Activated T-helper 1 cell treated with Interleukin-2 at 50 U/mL for 16 hours (primary cell): ENCODE measurements around the gene DAB2.

Source experiments
- DNase-seq: peaks from one replicate; pipeline ENCODE4 v3.0.0-alpha.2; 2020; ENCODE audit warnings: low read depth

The DAB2 gene

DNA sequence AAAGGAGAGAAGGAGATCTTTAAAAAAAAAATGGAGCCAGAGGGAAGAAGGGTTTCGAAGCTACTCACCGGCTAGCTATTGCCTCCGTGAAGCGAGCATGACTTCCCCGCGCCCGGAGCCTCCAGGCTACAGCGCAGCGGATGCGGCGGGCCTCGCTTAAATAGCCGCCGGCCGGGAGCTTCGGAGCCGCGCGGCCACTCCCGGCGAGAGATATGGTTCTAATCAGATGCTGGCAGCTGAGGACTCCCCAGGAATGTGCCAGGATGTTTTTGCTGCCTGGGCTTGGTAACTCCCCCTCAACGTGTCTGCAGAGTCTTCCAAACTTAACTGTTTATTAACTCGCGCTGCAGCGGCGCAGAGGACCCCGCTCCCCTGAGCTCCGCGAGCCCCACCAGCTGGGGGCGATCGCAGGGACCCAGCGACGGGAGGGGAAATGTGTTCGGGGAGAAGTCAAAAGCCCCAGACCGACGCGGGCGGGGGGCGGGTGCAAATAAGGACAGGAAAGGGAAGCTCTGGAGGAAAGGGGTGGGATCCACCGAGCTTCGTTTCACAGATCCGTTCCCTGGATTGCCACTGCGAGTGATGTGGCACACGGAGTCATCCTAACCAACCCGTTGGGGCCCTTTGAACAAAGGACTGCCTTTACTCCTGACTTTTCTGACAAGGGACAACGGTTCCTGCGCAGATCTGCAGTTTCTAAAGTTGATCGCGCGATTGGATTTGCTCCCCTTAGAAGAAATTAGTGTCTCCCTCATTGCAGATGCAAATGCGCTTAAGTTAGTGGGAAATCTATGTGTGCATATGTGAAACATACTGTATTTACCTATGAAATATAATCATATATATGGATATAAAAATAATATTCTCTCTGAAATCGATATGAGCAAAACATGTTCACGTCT is at the start of gene DAB2:
Gene DAB2, minus strand, starts transcription at position 245 of the 902 bp plus-strand sequence. CDS start 30,660 bp downstream, outside the sequence.
- peak; percentile 2 for DNase-seq

GRCh38 chr5:39473156-39473775 is 48.5 kb upstream of the DAB2 start:
- no peak for DNase-seq

DNA sequence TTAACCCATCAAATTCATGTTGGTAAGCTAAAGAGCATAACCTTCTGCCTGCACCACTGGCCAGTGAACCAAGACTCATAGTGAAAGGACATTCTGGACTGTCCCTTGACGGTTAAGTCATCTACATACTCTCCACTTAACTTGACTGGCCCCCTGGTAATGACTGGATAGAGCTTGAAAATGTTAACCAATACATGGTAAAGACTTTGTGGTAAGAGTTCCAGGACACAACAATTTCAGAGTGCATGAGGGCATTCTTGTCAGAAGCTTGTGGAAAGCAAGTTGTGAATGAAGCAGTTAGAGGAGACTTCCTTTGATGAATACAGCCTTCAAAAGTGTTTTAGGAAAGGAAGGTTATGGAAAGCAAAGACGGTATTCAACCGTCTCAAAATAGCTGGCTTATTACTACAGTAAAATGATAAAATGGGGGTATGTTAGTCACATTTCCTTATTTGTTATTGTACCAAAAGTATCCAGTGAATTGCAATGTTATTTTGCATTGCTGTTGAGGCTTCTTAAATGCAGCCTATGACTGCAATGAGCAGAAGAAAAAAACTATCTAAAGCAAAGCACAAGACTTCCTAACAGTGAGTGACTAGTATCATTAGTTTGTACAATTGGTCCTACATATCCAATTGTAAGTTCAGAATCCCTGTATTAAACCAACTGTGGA is 47.2 kb upstream of the DAB2 start:
- no peak for DNase-seq

DNA sequence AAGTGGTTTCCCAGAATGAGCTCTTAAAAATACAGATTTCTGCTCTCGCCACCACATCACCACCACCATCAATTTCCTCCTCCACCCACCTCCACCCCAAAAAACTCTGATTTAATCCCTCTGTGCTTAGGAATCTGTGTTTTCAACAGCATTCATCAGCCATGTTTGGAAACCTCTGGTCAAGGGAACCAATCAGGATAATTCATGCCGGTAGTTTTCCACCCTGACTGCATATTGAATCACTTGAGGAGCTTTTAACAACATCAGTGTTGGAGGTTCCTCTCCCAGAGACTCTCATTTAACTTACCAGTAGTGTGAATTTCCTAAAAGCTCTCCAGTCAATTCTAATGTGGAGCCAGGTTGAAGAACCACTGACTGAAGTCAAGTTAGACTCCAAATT is 46.0 kb upstream of the DAB2 start:
- no peak for DNase-seq

- no peak for DNase-seq
Measured at GRCh38 chr5:39469777-39470415, 45.1 kb upstream of the DAB2 start.

DNA sequence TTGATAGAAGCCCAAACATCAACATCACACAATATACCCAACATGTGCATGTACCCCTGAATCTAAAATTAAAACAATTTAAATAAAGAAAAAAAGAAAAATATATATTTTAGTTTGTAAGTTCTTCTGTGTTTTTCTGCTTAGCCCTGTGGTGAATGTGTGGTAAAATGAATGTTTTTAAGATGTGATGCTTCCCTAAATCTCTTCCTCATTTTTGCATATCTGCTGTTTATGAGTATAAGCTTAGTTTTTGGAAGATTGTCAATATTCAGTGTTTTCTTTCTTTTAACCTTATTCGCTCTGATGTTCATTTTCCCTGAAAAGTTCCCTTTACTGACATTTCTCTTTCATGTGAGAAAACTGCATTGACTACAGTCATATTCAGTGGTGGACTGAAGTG is 44.4 kb upstream of the DAB2 start:
- no peak for DNase-seq

- no peak for DNase-seq
Measured at GRCh38 chr5:39466846-39467245, 42.1 kb upstream of the DAB2 start.

DNA sequence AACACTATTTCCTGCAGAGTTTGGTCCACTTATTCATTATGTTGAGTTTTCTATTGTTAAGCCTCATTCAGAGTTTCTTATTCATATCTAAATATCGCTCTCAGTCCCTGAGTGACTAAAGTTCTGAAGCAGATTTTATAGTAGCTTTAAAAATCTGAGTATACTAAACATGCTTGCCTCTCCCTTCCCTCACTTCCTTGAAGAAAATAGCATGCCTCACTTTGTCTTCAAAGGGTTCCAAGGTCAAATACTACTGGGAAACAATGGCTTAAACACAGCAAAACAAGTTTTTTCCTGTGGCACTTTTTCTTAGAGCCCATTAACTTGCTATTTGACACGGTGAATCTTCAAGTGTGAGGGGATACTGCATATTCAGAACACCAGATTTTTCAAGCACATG is 41.1 kb upstream of the DAB2 start:
- DNase-seq, result no peak

GRCh38 chr5:39465097-39465496 is 40.3 kb upstream of the DAB2 start:
- no peak for DNase-seq

DNA sequence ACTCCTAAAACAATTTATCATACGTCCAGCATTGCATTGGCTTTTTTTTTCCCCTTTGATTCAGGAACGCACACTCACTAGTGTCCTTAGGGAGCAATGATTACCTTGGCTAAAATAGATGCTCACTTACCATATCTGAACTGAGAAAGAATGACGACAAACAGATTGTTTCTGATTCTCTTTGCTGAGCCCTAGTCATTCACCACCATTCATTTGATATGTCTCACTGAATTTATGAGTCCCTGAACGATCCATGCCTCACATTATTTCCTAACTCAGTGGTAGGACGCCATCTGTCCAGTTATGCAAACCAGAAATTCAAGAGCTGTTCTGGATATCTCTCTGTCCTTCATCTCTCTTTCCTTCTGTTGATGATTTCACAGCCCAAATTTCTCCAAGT is 39.3 kb upstream of the DAB2 start:
- DNase-seq, result no peak

GRCh38 chr5:39462211-39462610 is 37.4 kb upstream of the DAB2 start:
- no peak for DNase-seq

DNA sequence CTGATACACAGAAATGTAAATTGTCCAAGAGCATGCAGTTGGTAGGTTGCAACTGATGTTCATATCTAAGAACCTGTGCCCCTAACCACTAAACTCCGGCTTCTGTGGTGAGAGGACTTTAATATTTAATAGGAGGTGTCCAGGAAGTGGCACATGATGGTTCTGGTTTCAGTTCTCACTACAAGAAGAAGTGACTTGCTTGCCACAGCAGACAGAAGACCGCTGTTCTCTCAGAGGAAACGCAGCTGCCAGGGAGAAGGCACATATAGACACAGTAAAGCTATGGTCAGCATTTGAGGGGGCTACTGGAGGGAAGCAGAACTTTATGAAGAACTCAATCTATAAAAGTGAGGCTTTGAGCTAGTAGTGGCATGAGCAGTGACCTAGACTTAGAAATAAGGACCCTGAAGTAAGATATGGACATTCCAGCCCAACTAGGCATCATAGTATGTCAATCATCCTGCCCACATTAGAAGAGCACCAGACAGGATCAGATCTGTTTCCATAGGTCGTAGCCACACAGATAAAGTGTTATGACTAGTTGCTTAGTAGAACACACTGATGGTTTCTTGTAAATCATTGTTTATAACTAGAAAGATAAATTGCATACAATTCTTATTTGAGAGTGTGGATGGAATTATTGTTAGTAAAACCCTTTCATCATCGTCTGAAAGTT is 36.4 kb upstream of the DAB2 start:
- no peak for DNase-seq

DNA sequence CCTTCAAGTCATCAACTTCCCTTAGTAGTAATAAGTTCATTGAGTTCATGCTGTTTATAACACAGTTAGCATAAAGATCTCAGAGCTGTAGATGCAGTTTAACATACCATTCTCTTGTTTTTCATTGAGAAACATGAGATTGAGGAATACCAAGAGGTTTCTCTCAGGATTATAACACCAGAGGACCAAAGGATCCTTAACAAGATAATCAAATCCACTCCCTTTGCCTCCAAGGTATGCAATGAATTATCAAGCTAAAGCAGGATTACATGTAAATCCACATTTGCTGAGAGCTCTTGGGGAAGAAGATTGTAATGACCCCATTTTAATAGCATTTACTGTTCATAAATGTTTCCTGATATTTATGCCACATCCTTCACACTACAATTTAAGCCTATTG is 35.1 kb upstream of the DAB2 start:
- no peak for DNase-seq

DNA sequence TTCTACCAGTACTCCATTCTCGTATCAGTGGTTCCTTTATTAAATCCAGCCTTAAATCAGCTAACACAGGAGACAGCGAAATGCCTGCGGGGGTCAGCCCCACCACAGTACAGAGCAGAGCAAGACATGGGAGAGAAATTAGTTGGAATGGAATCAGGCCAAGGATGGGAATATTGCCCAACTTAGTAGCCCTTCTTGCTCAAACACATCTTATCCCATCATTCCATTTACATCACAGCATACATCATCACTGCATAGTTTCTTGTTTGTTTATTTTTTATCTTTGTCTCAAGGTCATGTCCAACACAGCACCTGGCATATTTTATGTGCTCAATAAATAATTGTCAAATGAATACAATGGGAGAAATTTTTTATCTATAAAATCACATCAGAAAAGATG is 34.3 kb upstream of the DAB2 start:
- DNase-seq, result no peak

- no peak for DNase-seq
Measured at GRCh38 chr5:39455645-39456044, 30.9 kb upstream of the DAB2 start.

GRCh38 chr5:39453606-39454005 is 28.8 kb upstream of the DAB2 start:
- no peak for DNase-seq

DNA sequence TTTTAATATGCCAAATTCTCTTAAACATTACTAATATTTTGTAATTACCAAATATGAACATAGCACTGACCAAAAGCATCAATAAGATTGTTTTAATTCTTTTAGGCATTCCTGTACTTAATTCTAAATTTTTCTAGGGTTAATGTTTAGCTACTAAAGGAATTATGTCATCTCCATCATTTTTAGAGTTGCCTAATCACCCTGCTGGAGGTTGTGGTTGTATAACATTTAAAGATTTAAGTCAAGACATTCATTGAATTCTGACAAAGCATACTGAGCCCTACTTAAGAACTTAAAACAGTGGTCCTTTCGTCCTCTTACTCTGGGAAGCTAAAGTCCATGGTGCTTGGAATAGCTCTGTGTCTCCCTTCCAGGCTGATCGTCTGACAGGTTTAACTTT is 28.1 kb upstream of the DAB2 start:
- no peak for DNase-seq

DNA sequence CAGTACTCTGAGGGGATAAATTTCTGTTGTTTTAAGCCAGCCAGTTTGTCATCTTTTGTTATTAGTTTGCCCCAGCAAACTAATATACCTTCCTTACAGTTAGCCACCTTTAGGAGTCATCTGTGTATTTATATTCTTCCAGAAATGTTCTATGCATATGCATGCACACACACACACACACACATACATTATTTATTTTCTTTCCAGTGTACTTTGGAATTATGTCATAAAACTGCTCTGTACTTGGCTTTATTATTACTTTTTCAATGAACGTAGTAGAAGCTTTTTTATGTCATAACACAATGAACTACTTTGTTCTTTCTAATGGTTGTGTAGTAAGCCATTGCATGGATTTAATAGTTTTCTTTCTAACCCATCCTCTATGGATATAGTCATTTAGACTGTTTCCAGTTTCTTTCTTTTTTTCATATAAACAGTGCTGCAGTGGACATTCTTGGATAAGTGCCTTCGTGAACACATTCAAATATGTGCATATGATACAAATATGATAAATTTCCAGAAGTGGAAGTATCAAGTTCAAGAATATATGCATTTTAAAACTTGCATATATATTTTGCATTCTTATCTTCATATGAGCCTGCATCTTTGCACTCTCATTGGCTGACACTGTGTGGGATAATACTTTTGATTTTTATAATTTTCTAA is 26.6 kb upstream of the DAB2 start:
- no peak for DNase-seq

DNA sequence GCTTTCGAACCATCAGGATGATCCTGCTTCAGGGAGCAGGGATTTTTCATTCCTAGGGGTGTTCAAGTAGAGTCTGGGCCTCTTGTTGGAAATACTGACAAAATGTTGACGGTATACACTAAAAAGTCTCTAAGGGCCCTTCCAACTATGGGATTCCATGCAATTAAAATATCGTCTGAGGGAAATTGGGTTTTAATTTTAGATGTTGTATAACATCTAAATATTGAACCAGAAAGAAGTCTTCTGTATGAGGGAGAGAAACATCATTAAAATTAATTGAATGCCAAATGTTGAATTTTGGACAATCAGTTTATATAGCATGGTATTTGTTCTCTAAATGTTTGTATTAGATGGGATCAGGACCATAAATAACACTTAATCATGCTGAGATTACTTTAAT is 25.7 kb upstream of the DAB2 start:
- no peak for DNase-seq

DNA sequence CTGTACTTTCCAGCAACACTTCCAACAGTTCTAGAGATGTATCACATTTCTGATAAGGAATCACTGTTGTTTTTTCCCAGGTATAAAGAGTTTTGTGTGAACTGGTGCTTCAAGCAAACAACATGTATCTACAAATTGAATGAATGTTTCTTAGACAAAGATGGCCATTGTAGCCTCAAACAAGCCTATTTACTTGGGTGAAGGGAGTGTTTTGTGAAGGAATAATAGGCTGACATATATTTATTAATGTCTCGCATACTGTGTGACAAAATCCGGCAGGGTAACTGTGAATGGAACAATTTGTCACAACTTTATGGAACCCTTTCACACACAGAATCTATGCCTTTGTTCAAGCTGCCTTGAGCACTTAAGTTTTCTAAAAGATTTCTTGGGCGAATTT is 24.8 kb upstream of the DAB2 start:
- no peak for DNase-seq

DNA sequence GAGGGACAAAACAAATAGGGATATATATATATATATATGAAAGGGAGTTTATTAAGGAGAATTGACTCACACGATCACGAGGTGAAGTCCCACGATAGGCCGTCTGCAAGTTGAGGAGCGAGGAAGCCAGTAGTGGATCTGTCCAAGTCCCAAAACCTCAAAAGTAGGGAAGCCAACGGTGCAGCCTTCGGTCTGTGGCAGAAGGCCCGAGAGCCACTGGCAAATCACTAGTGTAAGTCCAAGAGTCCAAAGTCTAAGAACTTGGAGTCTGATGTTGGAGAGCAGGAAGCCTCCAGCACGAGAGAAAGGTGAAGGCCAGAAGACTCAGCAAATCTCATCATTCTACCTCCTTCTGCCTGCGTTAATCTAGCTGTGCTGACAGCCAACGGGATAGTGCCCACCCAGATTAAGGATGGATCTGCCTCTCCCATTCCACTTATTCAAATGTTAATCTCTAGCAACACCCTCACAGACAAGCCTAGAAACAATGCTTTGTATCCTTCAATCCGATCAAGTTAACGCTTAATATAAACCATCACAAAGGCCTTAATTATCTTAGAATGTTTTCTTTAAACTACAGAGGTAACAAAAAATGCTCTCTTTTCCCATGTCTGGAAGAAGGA is 23.8 kb upstream of the DAB2 start:
- DNase-seq, result no peak
